ENCODE measurements around the gene DZANK1. TPM values are rescaled to one million over a fixed set of nuclear protein-coding genes. Genes with fewer than 3 reads are reported as not detected.
A peak's percentile ranks its signal among the peaks of the same experiment; 100 is the strongest.

DZANK1 gene
- total and polyA plus RNA-seq, 9 of the 15 experiments (the other 6 are each of a cell fraction or from before 2014, with no cell fraction given), result 0.04 to 0.18 (median 0.11) TPM; not detected in 2

- no peak overlapping the region for H3K27ac ChIP-seq (ENCODE audit: extremely low read depth, low read depth, low read length)
- FAIRE-seq (no peak), DNase-seq (ENCODE audit: extremely low read depth in 1 of 4, low spot score in 3 of 4) (no peak), ATAC-seq (no peak)
- intact Hi-C loops (cut with micrococcal nuclease), result no loop called here
- H3K9me3 ChIP-seq (replicated peaks; ENCODE audit: control insufficient read depth, insufficient read depth, low read depth, low read length), result no peaks in the 10 kb centered on the region
- H3K4me3 ChIP-seq, result no peak overlapping the region
- no peaks in the 10 kb centered on the region for H3K9me1 ChIP-seq (ENCODE audit: control insufficient read depth, insufficient read depth, low read length)
- ChIA-PET POLR2A (no interaction called here), CTCF (ENCODE audit: low intra/inter-chr PET ratio) (no interaction called here)
- no TSS peak for BruUV-seq (replicated peaks)
- no peaks in the 10 kb centered on the region for H3K79me2 ChIP-seq (ENCODE audit: control insufficient read depth, insufficient read depth, low read length)
- in situ Hi-C loops (cut with MboI), result no loop called here
- peaks cover 3 to 10% of the 10 kb centered on the region in 2 experiments; a peak in 4 of 5 replicates for H3K27me3 ChIP-seq (ENCODE audit: control insufficient read depth in 2 of 2, insufficient read depth in 2 of 2, low read length in 2 of 2)
- peak; percentile 26; the same call in 1 of the 2 replicates for TF ChIP-seq NFIC (IDR thresholded peaks at IDR 0.05)
- no peak for TF ChIP-seq ETV1 (tag; conservative IDR thresholded peaks at IDR 0.05; ENCODE audit: low read depth)
- no peaks in the 10 kb centered on the region for H3K36me3 ChIP-seq (ENCODE audit: control insufficient read depth, insufficient read depth, low read length)
- no peak overlapping the region for H2AFZ ChIP-seq (ENCODE audit: low read depth, low read length)
- no peaks in the 10 kb centered on the region for H3K4me1 ChIP-seq (replicated peaks in 1 of 2; ENCODE audit: control insufficient read depth in 2 of 2, insufficient read depth in 2 of 2, low read length in 2 of 2)
- no peak overlapping the region for H3K9ac ChIP-seq (ENCODE audit: insufficient read depth in 1 of 2, low read depth in 2 of 2, low read length in 2 of 2)
- no peaks in the 10 kb centered on the region for H4K20me1 ChIP-seq (replicated peaks; ENCODE audit: control insufficient read depth, insufficient read depth, low read length)
- 4% methylated on average over 4 of the region's 4 CpGs for WGBS (ENCODE audit: insufficient coverage, low coverage, missing lambda C conversion rate)
- H3K4me2 ChIP-seq (ENCODE audit: insufficient read depth, low read length), result no peak overlapping the region
These were observed 69.8 kb downstream of the DZANK1 start for GRCh38 chr20:18397030-18397429.

- DNase-seq (ENCODE audit: extremely low read depth in 1 of 4, low spot score in 3 of 4) (no peak), ATAC-seq (no peak), FAIRE-seq (no peak)
- no peak for TF ChIP-seq FOXK2 (conservative IDR thresholded peaks at IDR 0.05 in 1 of 2, IDR thresholded peaks at IDR 0.05 in 1 of 2; ENCODE audit: low read depth in 2 of 2)
- no peak for TF ChIP-seq RBM39 (optimal IDR thresholded peaks at IDR 0.05; ENCODE audit: low read depth, low read length)
- TF ChIP-seq TBL1XR1 (IDR thresholded peaks at IDR 0.05; ENCODE audit: low read length in 2 of 2), result no peak
- no peak for TF ChIP-seq ZBTB8A (IDR thresholded peaks at IDR 0.05; ENCODE audit: partially characterized antibody)
- no peak for TF ChIP-seq BRD4 (IDR thresholded peaks at IDR 0.05)
- TF ChIP-seq PHF20 (IDR thresholded peaks at IDR 0.05; ENCODE audit: partially characterized antibody), result no peak
- Histone ChIP-seq H3K9ac (ENCODE audit: insufficient read depth in 1 of 2, low read depth in 2 of 2, low read length in 2 of 2) (no peak overlapping the region), H3K4me2 (ENCODE audit: insufficient read depth, low read length) (no peak overlapping the region), H4K20me1 (replicated peaks; ENCODE audit: control insufficient read depth, insufficient read depth, low read length) (no peaks in the 10 kb centered on the region), H3K4me1 (replicated peaks in 1 of 2; ENCODE audit: control insufficient read depth in 2 of 2, insufficient read depth in 2 of 2, low read length in 2 of 2) (no peaks in the 10 kb centered on the region), H3K27ac (ENCODE audit: extremely low read depth, low read depth, low read length) (no peak overlapping the region), H3K27me3 (ENCODE audit: control insufficient read depth in 2 of 2, insufficient read depth in 2 of 2, low read length in 2 of 2) (peaks cover 3 to 9% of the 10 kb centered on the region in 2 experiments; a peak in 4 of 5 replicates), H3K79me2 (ENCODE audit: control insufficient read depth, insufficient read depth, low read length) (no peaks in the 10 kb centered on the region), H3K9me1 (ENCODE audit: control insufficient read depth, insufficient read depth, low read length) (no peaks in the 10 kb centered on the region), H3K36me3 (ENCODE audit: control insufficient read depth, insufficient read depth, low read length) (no peaks in the 10 kb centered on the region), H2AFZ (ENCODE audit: low read depth, low read length) (no peak overlapping the region), H3K9me3 (replicated peaks; ENCODE audit: control insufficient read depth, insufficient read depth, low read depth, low read length) (no peaks in the 10 kb centered on the region), H3K4me3 (no peak overlapping the region)
- no TSS peak for BruUV-seq (replicated peaks)
- in situ Hi-C loops (cut with MboI) (no loop called here), intact Hi-C loops (cut with micrococcal nuclease) (no loop called here)
- ChIA-PET CTCF (ENCODE audit: low intra/inter-chr PET ratio) (no interaction called here), POLR2A (no interaction called here)
- 0% methylated on average over 1 of the region's 1 CpG for WGBS (ENCODE audit: insufficient coverage, low coverage, missing lambda C conversion rate)
These were observed 71.3 kb downstream of the DZANK1 start for GRCh38 chr20:18395544-18395943.
